ENCODE results near the gene GCAT.
A peak's percentile ranks its signal among the peaks of the same experiment; 100 is the strongest.

Gene GCAT

DNA sequence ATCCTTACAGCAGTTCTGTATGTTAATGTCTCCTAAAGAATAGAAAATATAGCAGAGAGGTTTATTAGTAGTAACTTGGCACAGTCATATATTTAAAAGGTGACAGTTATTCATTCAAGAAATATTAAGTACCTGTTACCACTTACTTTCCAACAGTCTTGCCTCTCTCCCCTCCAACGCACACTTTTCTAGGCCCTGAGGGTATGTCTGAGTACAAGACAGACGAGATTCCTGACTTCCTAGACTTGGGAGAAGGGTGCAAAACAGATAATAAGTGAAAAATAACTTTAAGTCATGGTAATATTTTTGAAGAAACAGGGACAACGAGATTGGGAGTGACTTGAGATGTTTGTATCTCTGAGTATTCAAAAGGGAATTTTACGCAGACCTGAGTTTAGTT, 43.1 kb downstream of the GCAT start:
- Histone ChIP-seq H3K9me3 (ENCODE audit: insufficient read depth, low read depth, low read length) (peaks cover 1% of the 10 kb centered on the region), H2AFZ (ENCODE audit: insufficient read depth, low read length, poor library complexity) (no peak overlapping the region), H3K36me3 (ENCODE audit: control insufficient read depth in 1 of 2, insufficient read depth in 2 of 2, low read length in 2 of 2) (peaks cover 23 to 39% of the 10 kb centered on the region in 2 experiments), H3K4me3 (ENCODE audit: low read depth, low read length) (no peak overlapping the region), H4K12ac (ENCODE audit: low read depth, low read length) (no peak overlapping the region), H3K14ac (ENCODE audit: low read length) (no peak overlapping the region), H3K27ac (ENCODE audit: low read depth, low read length) (no peak overlapping the region), H2BK120ac (ENCODE audit: insufficient read depth, low read length, poor library complexity) (no peak overlapping the region), H3K4me1 (ENCODE audit: control insufficient read depth in 1 of 2, insufficient read depth in 2 of 2, low read length in 2 of 2) (peaks cover 6 to 9% of the 10 kb centered on the region in 2 experiments), H3K27me3 (ENCODE audit: insufficient read depth, low read length) (no peaks in the 10 kb centered on the region), H3K9ac (ENCODE audit: low read length) (no peak overlapping the region), H3K18ac (ENCODE audit: low read length) (no peak overlapping the region), H3K4me2 (ENCODE audit: low read length) (no peak overlapping the region), H4K8ac (ENCODE audit: low read depth, low read length) (no peak overlapping the region), H3K4ac (ENCODE audit: low read depth, low read length) (no peak overlapping the region), H4K91ac (ENCODE audit: low read depth, low read length) (no peak overlapping the region), H2BK12ac (ENCODE audit: low read length) (no peak overlapping the region), H3K79me2 (ENCODE audit: control insufficient read depth, insufficient read depth, low read length, poor library complexity) (peaks cover 7% of the 10 kb centered on the region), H2BK5ac (ENCODE audit: low read depth, low read length, poor library complexity) (no peak overlapping the region), H3K23ac (ENCODE audit: low read length) (no peak overlapping the region), H3K79me1 (ENCODE audit: low read length) (peaks cover 9% of the 10 kb centered on the region), H2AK5ac (ENCODE audit: low read length) (no peak overlapping the region)
- peak; percentile 84 to 93 for DNase-seq
- WGBS (ENCODE audit: extremely low coverage, insufficient coverage, insufficient read length) = no CpG with 5 or more reads among the region's 4 CpGs

DNA sequence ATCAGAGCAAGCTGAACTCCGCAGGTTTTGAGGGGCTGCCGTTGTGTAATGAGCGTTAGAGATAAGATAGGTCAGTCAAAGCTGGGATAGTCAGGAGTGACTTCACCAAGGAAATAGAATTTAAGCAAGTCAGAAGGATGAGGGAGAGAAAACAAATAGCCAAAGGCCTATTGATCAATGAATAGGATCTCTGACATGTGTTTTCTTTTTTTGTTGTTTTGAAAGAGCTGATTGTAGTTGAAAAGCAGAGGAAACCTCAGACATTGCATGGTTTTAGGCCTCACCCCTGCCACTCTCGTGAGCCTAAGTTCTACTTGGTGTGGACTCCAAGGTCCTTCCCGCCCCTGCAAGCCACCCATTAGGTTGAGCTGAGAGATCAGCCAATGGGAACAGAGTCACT, 44.7 kb downstream of the GCAT start:
- peaks cover 33 to 50% of the 10 kb centered on the region in 2 experiments for H3K36me3 ChIP-seq (ENCODE audit: control insufficient read depth in 1 of 2, insufficient read depth in 2 of 2, low read length in 2 of 2)
- H3K79me1 ChIP-seq (ENCODE audit: low read length) = peaks cover 9% of the 10 kb centered on the region
- no peak overlapping the region for H3K14ac ChIP-seq (ENCODE audit: low read length)
- H4K91ac ChIP-seq (ENCODE audit: low read depth, low read length) = no peak overlapping the region
- peaks cover 1% of the 10 kb centered on the region for H3K9me3 ChIP-seq (ENCODE audit: insufficient read depth, low read depth, low read length)
- no peak overlapping the region for H3K27ac ChIP-seq (ENCODE audit: low read depth, low read length)
- WGBS (ENCODE audit: extremely low coverage, insufficient coverage, insufficient read length) = no CpG with 5 or more reads among the region's 5 CpGs
- H3K4me2 ChIP-seq (ENCODE audit: low read length) = no peak overlapping the region
- no peak overlapping the region for H2BK12ac ChIP-seq (ENCODE audit: low read length)
- H2AFZ ChIP-seq (ENCODE audit: insufficient read depth, low read length, poor library complexity) = no peak overlapping the region
- peaks cover 7% of the 10 kb centered on the region for H3K79me2 ChIP-seq (ENCODE audit: control insufficient read depth, insufficient read depth, low read length, poor library complexity)
- H3K27me3 ChIP-seq (ENCODE audit: insufficient read depth, low read length) = no peaks in the 10 kb centered on the region
- no peak overlapping the region for H4K12ac ChIP-seq (ENCODE audit: low read depth, low read length)
- H3K4ac ChIP-seq (ENCODE audit: low read depth, low read length) = peak overlapping the region; percentile 37
- no peak overlapping the region for H2BK120ac ChIP-seq (ENCODE audit: insufficient read depth, low read length, poor library complexity)
- no peak overlapping the region for H2BK5ac ChIP-seq (ENCODE audit: low read depth, low read length, poor library complexity)
- no peak overlapping the region for H3K4me3 ChIP-seq (ENCODE audit: low read depth, low read length)
- no peak overlapping the region for H4K8ac ChIP-seq (ENCODE audit: low read depth, low read length)
- H3K9ac ChIP-seq (ENCODE audit: low read length) = no peak overlapping the region
- DNase-seq = no peak
- no peak overlapping the region for H2AK5ac ChIP-seq (ENCODE audit: low read length)
- no peak overlapping the region for H3K23ac ChIP-seq (ENCODE audit: low read length)
- H3K18ac ChIP-seq (ENCODE audit: low read length) = no peak overlapping the region
- H3K4me1 ChIP-seq (ENCODE audit: control insufficient read depth in 1 of 2, insufficient read depth in 2 of 2, low read length in 2 of 2) = peaks cover 6 to 9% of the 10 kb centered on the region in 2 experiments

DNA sequence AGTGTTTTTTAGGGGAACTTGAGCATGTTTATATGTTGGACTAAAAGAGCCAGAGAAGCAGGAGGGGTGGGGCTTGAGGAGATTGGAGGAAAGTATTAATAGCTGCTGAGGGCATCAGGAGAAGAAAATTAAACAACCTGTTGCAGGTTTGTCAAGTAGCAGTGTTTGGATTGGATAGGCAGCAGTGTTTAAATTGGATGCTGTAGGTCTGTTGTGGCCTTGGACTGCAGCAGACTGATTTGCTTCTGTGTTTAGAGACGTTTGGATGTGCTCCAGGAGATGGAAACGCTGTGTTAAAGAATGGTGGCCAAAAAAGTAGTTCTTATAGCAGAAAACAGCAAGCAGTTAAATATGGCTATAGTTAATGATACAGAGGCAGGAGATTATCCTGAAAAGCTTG, 47.2 kb downstream of the GCAT start:
- Histone ChIP-seq H3K4me2 (ENCODE audit: low read length) (no peak overlapping the region), H2AK5ac (ENCODE audit: low read length) (no peak overlapping the region), H3K14ac (ENCODE audit: low read length) (no peak overlapping the region), H4K8ac (ENCODE audit: low read depth, low read length) (no peak overlapping the region), H2BK12ac (ENCODE audit: low read length) (no peak overlapping the region), H3K4me3 (ENCODE audit: low read depth, low read length) (no peak overlapping the region), H3K18ac (ENCODE audit: low read length) (no peak overlapping the region), H2BK5ac (ENCODE audit: low read depth, low read length, poor library complexity) (no peak overlapping the region), H3K27ac (ENCODE audit: low read depth, low read length) (no peak overlapping the region), H3K4me1 (ENCODE audit: control insufficient read depth in 1 of 2, insufficient read depth in 2 of 2, low read length in 2 of 2) (peaks cover 0 to under 1% of the 10 kb centered on the region in 2 experiments), H3K4ac (ENCODE audit: low read depth, low read length) (no peak overlapping the region), H3K9ac (ENCODE audit: low read length) (no peak overlapping the region), H4K91ac (ENCODE audit: low read depth, low read length) (no peak overlapping the region), H3K27me3 (ENCODE audit: insufficient read depth, low read length) (no peaks in the 10 kb centered on the region), H3K23ac (ENCODE audit: low read length) (no peak overlapping the region), H2AFZ (ENCODE audit: insufficient read depth, low read length, poor library complexity) (no peak overlapping the region), H3K79me2 (ENCODE audit: control insufficient read depth, insufficient read depth, low read length, poor library complexity) (peaks cover under 1% of the 10 kb centered on the region), H3K9me3 (ENCODE audit: insufficient read depth, low read depth, low read length) (no peaks in the 10 kb centered on the region), H3K36me3 (ENCODE audit: control insufficient read depth in 1 of 2, insufficient read depth in 2 of 2, low read length in 2 of 2) (peaks cover 45 to 65% of the 10 kb centered on the region in 2 experiments), H3K79me1 (ENCODE audit: low read length) (no peaks in the 10 kb centered on the region), H2BK120ac (ENCODE audit: insufficient read depth, low read length, poor library complexity) (no peak overlapping the region), H4K12ac (ENCODE audit: low read depth, low read length) (no peak overlapping the region)
- DNase-seq = no peak
- no CpG with 5 or more reads among the region's 2 CpGs for WGBS (ENCODE audit: extremely low coverage, insufficient coverage, insufficient read length)

DNA sequence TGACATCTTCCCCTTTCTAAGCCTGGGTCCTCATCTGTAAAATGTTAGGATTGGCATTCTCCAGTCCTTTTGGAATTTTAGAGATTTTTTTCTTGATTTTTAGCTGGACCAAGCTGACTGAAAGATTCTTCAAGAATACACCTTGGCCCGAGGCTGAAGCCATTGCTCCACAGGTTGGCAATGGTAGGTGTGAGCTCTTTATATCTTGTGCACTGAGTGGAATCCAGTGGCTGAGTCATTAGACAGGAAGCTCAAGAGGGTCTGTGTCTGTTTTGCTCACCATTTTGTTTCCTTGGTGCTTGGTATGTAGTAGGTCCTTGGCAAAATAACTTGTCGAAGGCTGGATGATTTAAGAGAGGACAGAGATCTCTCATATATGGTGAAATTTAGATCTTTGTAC, 47.7 kb downstream of the GCAT start:
- Histone ChIP-seq H3K23ac (ENCODE audit: low read length) (no peak overlapping the region), H3K4me2 (ENCODE audit: low read length) (no peak overlapping the region), H3K79me1 (ENCODE audit: low read length) (no peaks in the 10 kb centered on the region), H3K18ac (ENCODE audit: low read length) (no peak overlapping the region), H3K4me1 (ENCODE audit: control insufficient read depth in 1 of 2, insufficient read depth in 2 of 2, low read length in 2 of 2) (no peaks in the 10 kb centered on the region), H3K9me3 (ENCODE audit: insufficient read depth, low read depth, low read length) (no peaks in the 10 kb centered on the region), H4K8ac (ENCODE audit: low read depth, low read length) (no peak overlapping the region), H3K36me3 (ENCODE audit: control insufficient read depth in 1 of 2, insufficient read depth in 2 of 2, low read length in 2 of 2) (peaks cover 49 to 68% of the 10 kb centered on the region in 2 experiments), H2AFZ (ENCODE audit: insufficient read depth, low read length, poor library complexity) (no peak overlapping the region), H3K4me3 (ENCODE audit: low read depth, low read length) (no peak overlapping the region), H3K14ac (ENCODE audit: low read length) (no peak overlapping the region), H3K79me2 (ENCODE audit: control insufficient read depth, insufficient read depth, low read length, poor library complexity) (no peaks in the 10 kb centered on the region), H2BK12ac (ENCODE audit: low read length) (no peak overlapping the region), H4K12ac (ENCODE audit: low read depth, low read length) (no peak overlapping the region), H3K27me3 (ENCODE audit: insufficient read depth, low read length) (no peaks in the 10 kb centered on the region), H3K4ac (ENCODE audit: low read depth, low read length) (no peak overlapping the region), H3K27ac (ENCODE audit: low read depth, low read length) (no peak overlapping the region), H2BK5ac (ENCODE audit: low read depth, low read length, poor library complexity) (no peak overlapping the region), H2AK5ac (ENCODE audit: low read length) (no peak overlapping the region), H4K91ac (ENCODE audit: low read depth, low read length) (no peak overlapping the region), H3K9ac (ENCODE audit: low read length) (no peak overlapping the region), H2BK120ac (ENCODE audit: insufficient read depth, low read length, poor library complexity) (no peak overlapping the region)
- WGBS (ENCODE audit: extremely low coverage, insufficient coverage, insufficient read length) = no CpG with 5 or more reads among the region's 2 CpGs
- DNase-seq = peak; percentile 19 to 77

Measured in trophoblast cell (in vitro differentiated cells and primary cell).